Liver (tissue), 3 donors: ENCODE measurements around the gene FASN.

ENCODE experiments used
- CTCF ChIP-seq: fragments of 150-350 bp; IDR thresholded peaks from 2 replicates; pipeline ENCODE4 v1.5.1; 2017; ENCODE audit warnings: improper control_type of control experiment, low read depth, low read length; ENCODE audit not compliant: missing input control
- RAD21 ChIP-seq, 2 donors: IDR thresholded peaks; 2 replicates each; pipeline ENCODE4 v1.6.1; 2016; ENCODE audit warnings: antibody characterized with exemption in 2 of 2, mild to moderate bottlenecking in 2 of 2
- REST ChIP-seq: IDR thresholded peaks from 2 replicates; pipeline ENCODE4 v1.6.1; 2016; ENCODE audit warnings: antibody characterized with exemption, mild to moderate bottlenecking
- YY1 ChIP-seq: IDR thresholded peaks from 2 replicates; pipeline ENCODE4 v1.6.1; 2016; ENCODE audit warnings: antibody characterized with exemption, mild to moderate bottlenecking
- ZBTB33 ChIP-seq: IDR thresholded peaks from 2 replicates; pipeline ENCODE4 v1.6.1; 2016; ENCODE audit warnings: antibody characterized with exemption
- donor health status: healthy.
- donor health status: healthy.

- TF ChIP-seq CTCF (no peak), ZBTB33 (no peak), RAD21 (IDR thresholded peaks at IDR 0.05) (no peak), REST (no peak), YY1 (no peak)
Measured at GRCh38 chr17:82041144-82041814, 56.8 kb downstream of the FASN start.
